ENCODE results near the gene BACH2.

DNA sequence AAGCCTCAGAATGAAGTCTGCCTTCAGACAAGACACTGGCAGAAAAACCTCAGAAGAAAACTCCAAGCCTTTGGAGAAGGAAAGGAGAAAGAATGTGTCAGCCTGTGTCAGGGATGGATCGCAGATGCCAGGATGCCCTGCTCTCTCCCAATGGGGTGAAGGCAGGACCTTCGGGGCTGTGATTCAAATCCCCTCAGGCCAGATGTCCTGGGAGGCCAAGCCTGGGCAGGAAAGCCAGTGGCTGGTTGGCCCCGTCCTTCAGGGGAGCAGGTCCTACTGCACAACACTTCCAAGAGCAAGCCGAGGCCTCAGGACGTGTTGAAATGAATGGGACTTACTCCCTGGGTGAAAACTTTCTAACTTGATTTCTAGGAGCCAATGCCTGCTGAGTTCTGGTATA lies 365.9 kb downstream of the BACH2 start:
- TF ChIP-seq POLR2A (IDR thresholded peaks at IDR 0.05) = no peak
- no peak for TF ChIP-seq CTCF (IDR thresholded peaks at IDR 0.05 in 4 of 5, conservative IDR thresholded peaks at IDR 0.05 in 1 of 5)
